HFFc6 (cell line): ENCODE measurements around the gene SPC24. TPM values are rescaled to one million over a fixed set of nuclear protein-coding genes. Genes with fewer than 3 reads are reported as not detected.

Experiments used
- DNase-seq: peaks from one replicate; pipeline ENCODE4 v3.0.0-alpha.2; 2018
- H3K27ac Mint-ChIP-seq: 2 replicates; pipeline ENCODE4 v1.8.0; 2020; ENCODE audit warnings: mild to moderate bottlenecking, mixed read lengths
- H3K27me3 Mint-ChIP-seq: 2 replicates; pipeline ENCODE4 v1.8.0; 2021; ENCODE audit warnings: mild to moderate bottlenecking, moderate library complexity, mixed read lengths; ENCODE audit not compliant: insufficient read depth
- H3K36me3 Mint-ChIP-seq: 2 replicates; pipeline ENCODE4 v1.8.0; 2021; ENCODE audit warnings: low read depth, mixed read lengths
- H3K4me1 Mint-ChIP-seq: 2 replicates; pipeline ENCODE4 v1.8.0; 2020; ENCODE audit warnings: low read depth, mixed read lengths
- H3K4me3 Mint-ChIP-seq: 2 replicates; pipeline ENCODE4 v1.8.0; 2020; ENCODE audit warnings: mild to moderate bottlenecking, moderate library complexity, mixed read lengths
- H3K9me3 Mint-ChIP-seq: 2 replicates; pipeline ENCODE4 v1.8.0; 2020; ENCODE audit warnings: mild to moderate bottlenecking, mixed read lengths
- total RNA-seq, 6 experiments: library from RNA; stranded (reverse); fragmentation: NEBNext Ultra II Directional; extraction: Animal tissue kit (Norgen Biotek cat#: 25700); gene quantifications; 2 replicates in 1 of 6; 3 replicates in 5 of 6; pipeline ENCODE4 v1.2.3, GENCODE V29; 2021
- TF ChIP-seq, protein P1 (sequence below): fragments of 200-600 bp; sonication (generic); IDR thresholded peaks from 2 replicates; pipeline ENCODE4 v1.5.0; 2021; ENCODE audit warnings: antibody characterized with exemption, mild to moderate bottlenecking

SPC24 gene
- total RNA-seq, 6 experiments from 2014 or later, result 21.0 to 54.6 (median 50.3) TPM

DNA sequence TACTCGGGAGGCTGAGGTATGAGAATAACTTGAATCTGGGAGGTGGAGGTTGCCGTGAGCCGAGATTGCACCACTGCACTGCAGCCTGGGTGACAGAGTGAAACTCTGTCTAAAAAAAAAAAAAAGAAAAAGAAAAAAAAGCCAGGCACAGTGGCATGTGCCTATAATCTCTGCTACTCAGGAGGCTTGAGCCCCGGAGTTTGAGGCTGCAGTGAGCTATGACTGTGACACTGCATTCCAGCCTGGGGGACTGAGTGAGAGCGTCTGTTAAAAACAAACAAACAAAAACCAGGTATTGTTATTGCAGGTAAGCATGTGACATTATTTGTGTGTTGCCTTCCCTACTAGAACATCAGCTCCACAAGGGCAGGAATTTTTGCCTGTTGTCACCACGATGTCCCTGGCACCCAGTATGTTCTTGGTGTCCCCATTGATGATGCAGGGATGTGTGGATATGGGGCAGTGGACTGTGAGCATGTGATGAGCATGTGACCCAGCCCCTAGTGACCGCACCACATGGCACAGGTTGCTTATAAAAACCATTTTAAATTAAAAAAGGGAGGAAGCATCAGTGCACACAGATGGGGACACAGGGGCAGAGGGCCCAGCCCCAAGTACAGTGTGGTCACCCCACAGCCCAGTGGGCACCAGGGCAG is 43.3 kb upstream of the SPC24 start:
- TF ChIP-seq, protein P1, sequence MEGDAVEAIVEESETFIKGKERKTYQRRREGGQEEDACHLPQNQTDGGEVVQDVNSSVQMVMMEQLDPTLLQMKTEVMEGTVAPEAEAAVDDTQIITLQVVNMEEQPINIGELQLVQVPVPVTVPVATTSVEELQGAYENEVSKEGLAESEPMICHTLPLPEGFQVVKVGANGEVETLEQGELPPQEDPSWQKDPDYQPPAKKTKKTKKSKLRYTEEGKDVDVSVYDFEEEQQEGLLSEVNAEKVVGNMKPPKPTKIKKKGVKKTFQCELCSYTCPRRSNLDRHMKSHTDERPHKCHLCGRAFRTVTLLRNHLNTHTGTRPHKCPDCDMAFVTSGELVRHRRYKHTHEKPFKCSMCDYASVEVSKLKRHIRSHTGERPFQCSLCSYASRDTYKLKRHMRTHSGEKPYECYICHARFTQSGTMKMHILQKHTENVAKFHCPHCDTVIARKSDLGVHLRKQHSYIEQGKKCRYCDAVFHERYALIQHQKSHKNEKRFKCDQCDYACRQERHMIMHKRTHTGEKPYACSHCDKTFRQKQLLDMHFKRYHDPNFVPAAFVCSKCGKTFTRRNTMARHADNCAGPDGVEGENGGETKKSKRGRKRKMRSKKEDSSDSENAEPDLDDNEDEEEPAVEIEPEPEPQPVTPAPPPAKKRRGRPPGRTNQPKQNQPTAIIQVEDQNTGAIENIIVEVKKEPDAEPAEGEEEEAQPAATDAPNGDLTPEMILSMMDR, result no peak
- no peaks in the 10 kb centered on the region for H3K9me3 Mint-ChIP-seq
- H3K4me1 Mint-ChIP-seq, result peaks cover 40% of the 10 kb centered on the region
- H3K4me3 Mint-ChIP-seq, result no peak overlapping the region
- H3K27ac Mint-ChIP-seq, result no peak overlapping the region
- H3K27me3 Mint-ChIP-seq, result 0 out of 2 replicates have a peak, but pooled peaks cover 1% of the 10 kb centered on the region
- DNase-seq, result no peak
- peaks cover 9% of the 10 kb centered on the region for H3K36me3 Mint-ChIP-seq

DNA sequence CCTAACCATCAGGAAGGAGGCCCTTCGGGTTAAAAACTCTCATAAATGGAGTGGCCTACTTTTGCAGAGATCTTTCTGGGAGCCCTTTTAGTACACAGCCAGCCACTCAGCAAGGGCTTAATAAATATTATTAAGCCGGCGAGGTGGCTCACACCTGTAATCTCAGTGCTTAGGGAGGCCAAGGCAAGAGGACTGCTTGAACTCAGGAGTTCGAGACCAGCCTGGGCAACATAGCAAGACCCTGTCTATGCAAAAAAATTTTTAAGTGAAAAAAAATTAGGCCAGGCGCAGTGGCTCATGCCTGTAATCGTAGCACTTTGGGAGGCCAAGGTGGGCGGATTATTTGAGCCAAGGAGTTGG is 42.6 kb upstream of the SPC24 start:
- H3K36me3 Mint-ChIP-seq, result peaks cover 9% of the 10 kb centered on the region
- peak overlapping the region; percentile 77 for H3K27ac Mint-ChIP-seq
- peaks cover 33% of the 10 kb centered on the region for H3K4me1 Mint-ChIP-seq
- DNase-seq, result no peak
- H3K4me3 Mint-ChIP-seq, result peak overlapping the region; percentile 84
- TF ChIP-seq, protein P1, result no peak
- H3K27me3 Mint-ChIP-seq, result 0 out of 2 replicates have a peak, but pooled peaks cover 1% of the 10 kb centered on the region
- H3K9me3 Mint-ChIP-seq, result no peaks in the 10 kb centered on the region

GRCh38 chr19:11197291-11198174 is 42.0 kb upstream of the SPC24 start, which contains the start of gene KANK2:
Gene KANK2 (minus strand): TSS chr19:11197545. CDS start chr19:11194511, 3,034 bp downstream.
- peak; percentile 35 for DNase-seq
- Mint-ChIP-seq H3K4me3 (peak within 1 kb of the TSS; percentile 88), H3K27ac (peak within 1 kb of the TSS; percentile 81), H3K9me3 (no peaks in the 10 kb centered on the region), H3K27me3 (0 out of 2 replicates have a peak, but pooled peaks cover 1% of the 10 kb centered on the region), H3K36me3 (peaks cover 9% of the 10 kb centered on the region), H3K4me1 (peaks cover 26% of the 10 kb centered on the region)
- TF ChIP-seq, protein P1, result peak; percentile 24; the same call in 1 of the 2 replicates

DNA sequence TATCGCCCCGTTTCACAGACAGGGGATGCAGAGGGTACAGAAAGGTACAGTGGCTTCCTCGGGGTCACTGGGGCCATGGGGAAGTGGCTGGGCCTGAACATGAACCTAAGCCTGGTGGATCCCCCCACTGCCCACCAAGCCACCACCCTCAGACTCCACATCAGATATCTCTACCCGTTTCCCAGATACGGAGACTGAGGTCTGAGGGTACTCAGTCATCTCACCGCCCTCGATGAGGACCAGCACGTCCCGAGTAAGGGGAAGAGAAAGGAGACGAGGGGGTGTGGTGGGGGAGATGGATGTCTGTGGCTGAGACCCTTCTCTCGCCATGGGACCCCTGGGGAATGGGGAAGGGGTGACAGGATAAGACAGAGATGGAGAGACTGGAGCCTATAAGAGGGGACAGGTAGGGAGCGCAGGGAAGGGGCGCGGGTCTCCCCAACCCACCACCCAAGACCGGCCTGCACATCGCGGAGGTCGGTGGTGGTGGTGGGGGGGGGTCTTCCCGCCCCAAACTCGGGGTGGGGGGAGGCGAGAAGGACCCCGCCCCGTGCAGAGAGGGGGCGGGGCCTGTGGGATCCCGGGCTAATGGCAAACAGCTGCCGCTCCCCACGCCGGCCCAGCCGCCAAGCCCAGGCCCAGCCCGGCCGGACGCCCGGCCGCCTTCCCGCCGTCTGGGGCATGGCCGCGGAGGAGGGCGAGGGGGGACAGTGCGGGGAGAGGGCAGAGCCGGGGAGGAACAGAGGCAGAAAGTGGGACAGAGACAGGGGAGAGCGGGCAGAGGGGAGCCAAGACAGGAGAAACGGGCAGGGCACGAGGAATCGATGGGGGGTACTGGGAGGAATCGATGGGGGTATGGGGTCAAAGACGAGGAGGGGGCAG is 41.1 kb upstream of the SPC24 start:
- DNase-seq, result no peak
- peak overlapping the region; percentile 81 for H3K27ac Mint-ChIP-seq
- H3K9me3 Mint-ChIP-seq, result peaks cover 2% of the 10 kb centered on the region
- H3K36me3 Mint-ChIP-seq, result peaks cover 15% of the 10 kb centered on the region
- TF ChIP-seq, protein P1, result no peak
- H3K4me3 Mint-ChIP-seq, result peak overlapping the region; percentile 88
- H3K27me3 Mint-ChIP-seq, result peaks cover 1% of the 10 kb centered on the region; the same call in 1 of the 2 replicates
- H3K4me1 Mint-ChIP-seq, result peaks cover 27% of the 10 kb centered on the region

GRCh38 chr19:11195681-11196080 is 40.1 kb upstream of the SPC24 start:
- DNase-seq, result no peak

More at GRCh38 chr19:11195681-11196080, 40.1 kb upstream of the SPC24 start:
- Mint-ChIP-seq H3K4me1 (peaks cover 34% of the 10 kb centered on the region), H3K27me3 (peaks cover 1% of the 10 kb centered on the region; the same call in 1 of the 2 replicates), H3K4me3 (peak overlapping the region; percentile 88), H3K36me3 (peaks cover 21% of the 10 kb centered on the region), H3K9me3 (peaks cover 5% of the 10 kb centered on the region), H3K27ac (peak overlapping the region; percentile 81)
- TF ChIP-seq, protein P1, result no peak
